Measurements from ENCODE around the gene RNGTT.

DNA sequence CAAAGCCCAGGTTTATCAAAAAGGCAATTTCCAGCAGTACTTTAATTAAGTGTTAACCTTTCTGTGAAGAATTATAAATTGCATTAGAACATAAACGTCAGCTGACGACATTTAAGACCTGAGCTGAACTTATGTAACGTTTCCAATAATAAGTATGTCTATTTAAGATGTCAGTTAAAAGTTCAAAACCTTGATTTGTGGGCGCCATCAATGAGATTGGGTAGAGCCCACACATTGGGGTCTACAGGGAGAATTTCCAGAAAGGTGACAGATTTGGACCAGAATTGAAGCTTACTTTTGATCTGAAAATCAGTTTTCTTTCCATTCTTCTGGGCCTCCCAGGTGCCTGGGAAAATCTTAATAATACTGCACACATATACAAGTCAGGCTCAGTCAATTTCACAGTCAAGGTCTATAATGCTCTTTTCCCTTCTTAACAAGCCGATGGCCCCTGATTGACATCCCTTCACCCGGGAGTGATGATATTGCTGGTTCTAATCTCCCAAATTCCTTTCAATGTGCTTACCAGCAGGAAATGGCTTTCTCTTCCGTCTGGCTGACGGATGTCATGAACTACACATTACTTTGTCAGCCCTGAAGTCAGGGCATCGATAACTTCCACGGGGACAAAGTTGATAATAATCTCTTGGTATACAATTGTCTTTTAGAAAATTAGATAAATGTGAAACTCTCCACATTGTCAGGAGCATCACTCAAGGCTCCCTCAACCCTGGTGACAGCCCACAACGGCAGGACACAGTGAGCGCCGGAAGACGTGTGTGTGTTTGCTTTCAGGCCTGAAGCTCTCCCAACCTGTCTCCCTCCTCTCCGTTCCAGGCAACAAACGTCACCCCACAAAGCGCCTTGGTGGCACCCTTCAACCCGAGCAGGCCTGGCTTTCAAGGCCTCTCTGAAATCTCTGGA is 400.8 kb downstream of the RNGTT start:
- TF ChIP-seq EP300 (IDR thresholded peaks at IDR 0.05): no peak
- TF ChIP-seq, protein P1, sequence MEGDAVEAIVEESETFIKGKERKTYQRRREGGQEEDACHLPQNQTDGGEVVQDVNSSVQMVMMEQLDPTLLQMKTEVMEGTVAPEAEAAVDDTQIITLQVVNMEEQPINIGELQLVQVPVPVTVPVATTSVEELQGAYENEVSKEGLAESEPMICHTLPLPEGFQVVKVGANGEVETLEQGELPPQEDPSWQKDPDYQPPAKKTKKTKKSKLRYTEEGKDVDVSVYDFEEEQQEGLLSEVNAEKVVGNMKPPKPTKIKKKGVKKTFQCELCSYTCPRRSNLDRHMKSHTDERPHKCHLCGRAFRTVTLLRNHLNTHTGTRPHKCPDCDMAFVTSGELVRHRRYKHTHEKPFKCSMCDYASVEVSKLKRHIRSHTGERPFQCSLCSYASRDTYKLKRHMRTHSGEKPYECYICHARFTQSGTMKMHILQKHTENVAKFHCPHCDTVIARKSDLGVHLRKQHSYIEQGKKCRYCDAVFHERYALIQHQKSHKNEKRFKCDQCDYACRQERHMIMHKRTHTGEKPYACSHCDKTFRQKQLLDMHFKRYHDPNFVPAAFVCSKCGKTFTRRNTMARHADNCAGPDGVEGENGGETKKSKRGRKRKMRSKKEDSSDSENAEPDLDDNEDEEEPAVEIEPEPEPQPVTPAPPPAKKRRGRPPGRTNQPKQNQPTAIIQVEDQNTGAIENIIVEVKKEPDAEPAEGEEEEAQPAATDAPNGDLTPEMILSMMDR (IDR thresholded peaks at IDR 0.05): no peak

Measured in upper lobe of left lung (tissue), 4 donors.